HG03432 (cell line): ENCODE results near the gene SCN7A.
A peak's percentile ranks its signal among the peaks of the same experiment; 100 is the strongest.
"Not testable (repeated sequence)": the region's sequence is repeated elsewhere in the genome, so short reads cannot be mapped to it uniquely, and the experiment has no call there.

Experiments used
- ATAC-seq: cut with Tn5 transposase; IDR thresholded peaks from one replicate; pipeline ENCODE4 v1.9.1; 2021; ENCODE audit warnings: mild to moderate bottlenecking, moderate library complexity; ENCODE audit not compliant: unreplicated experiment

Gene SCN7A

DNA sequence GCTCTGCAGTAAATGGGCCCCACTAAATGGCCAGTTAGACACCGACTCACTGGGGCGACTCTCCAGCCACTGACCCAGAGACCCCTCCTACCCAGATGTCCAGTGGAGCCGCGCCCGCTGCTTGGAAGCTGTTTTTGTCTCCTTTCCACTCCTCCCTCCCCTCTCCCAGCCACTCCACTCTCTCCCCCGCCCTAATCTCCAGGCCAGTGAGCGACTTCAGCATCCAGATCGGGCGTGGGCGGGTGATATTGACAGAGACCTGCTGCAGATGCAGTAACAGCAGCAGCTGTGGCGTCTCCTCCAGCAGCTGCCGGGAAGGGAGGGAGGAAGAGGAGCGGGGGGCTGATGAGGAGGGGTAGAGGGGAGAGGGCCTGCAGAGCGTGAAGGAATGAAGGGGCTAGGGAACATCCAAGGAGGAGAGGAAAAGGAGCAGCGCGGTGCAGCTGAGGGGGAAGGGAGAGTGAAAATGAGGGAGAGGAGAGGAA is at the start of gene SCN7A:
TSS of gene SCN7A (minus strand) at position 110 of the 485 bp plus-strand sequence. CDS start 16,553 bp downstream, outside the sequence.
- no peak for ATAC-seq

DNA sequence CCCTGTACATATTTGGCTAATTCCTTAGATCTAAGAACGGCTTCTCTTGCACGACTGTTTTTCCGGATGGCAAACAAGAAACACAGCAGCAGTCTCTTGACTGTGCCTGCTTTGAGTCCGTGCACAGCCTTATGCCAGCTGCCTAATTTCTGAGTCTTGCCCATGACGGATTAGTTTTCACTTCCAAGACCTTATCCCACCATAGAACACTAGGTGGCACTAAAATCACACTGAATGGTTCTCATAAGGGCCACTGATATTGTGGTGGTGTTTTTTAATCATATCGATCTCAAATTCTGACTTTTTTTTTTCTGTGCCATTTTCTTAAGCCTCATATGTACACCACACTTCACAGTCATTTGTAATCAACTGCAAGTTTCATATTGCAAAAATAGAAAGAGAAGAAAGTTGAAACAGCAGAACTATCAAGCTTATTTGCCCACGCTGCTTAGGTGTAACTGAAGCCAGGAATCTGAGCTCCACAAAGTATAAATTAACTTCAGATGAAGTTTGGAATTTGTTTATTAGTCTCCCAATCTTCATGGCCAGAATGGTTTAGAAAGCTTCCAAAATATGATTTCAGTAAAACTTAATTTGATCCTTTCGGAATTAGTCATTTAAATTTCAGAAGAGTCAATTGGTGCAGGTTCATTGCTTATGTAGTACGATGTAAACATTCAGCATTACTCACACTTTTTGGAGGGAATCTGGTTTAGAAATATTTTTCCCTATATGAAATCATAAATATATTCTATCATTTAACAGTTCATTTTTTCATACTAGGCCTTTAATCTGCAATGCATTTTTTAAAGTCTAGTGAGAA is 45.5 kb upstream of the SCN7A start:
- peak; percentile 97 for ATAC-seq

DNA sequence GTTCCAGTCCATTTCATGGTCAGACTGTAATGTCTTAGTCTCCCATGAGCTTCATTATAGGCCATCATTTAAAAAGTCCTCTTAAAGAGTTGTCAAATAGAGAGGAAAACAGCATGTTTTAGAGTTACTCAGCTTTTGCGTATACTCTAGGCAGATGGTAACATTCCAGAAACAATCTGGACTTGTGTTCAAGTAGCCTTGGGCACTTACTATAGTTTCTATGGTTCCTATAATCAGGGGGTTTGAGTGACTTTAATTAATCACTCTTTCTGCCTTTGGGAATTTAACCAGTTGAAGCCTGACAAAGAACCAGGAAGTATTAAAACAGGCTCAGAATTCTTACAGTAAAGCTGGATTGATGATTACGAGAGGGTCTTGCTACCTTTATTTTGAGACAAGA is 42.1 kb upstream of the SCN7A start:
- no peak for ATAC-seq

DNA sequence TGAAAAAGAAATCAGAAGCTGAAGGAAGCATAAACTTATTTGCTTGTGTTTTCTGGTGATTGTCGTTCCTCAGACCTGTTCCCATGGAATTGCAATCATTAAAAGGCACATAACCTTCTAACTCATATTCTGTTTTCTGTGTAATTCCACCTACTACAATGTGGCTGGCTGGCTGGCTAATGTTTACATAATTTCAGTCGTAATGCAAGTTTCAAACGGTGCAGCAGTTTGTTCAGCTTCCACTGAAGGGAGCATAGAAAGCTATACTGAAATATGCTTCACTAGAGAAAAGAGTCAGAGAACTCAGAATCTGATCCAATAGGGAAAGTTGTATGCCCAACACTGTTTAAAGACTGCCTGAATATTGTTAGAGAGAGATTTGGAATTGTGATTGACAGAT is 27.1 kb upstream of the SCN7A start:
- no peak for ATAC-seq

DNA sequence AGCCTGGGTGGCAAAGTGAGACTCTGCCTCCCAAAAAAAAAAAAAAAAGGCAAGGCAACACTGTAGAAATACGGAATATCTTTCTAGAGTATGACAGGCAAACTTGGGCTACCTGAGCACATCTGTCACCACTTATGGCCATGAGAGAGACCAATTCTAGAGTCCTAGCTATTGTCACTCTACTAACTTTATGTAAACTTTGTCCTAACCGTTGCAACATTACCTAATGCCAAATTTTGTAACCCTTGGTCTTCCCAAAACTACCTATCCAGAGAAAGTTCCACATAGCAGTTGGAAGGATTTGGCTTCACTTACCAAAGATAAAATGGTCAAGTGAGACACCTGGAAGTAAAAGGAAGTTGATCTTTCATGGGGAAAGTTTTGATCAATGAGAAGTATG is 26.6 kb upstream of the SCN7A start:
- ATAC-seq, result no peak

DNA sequence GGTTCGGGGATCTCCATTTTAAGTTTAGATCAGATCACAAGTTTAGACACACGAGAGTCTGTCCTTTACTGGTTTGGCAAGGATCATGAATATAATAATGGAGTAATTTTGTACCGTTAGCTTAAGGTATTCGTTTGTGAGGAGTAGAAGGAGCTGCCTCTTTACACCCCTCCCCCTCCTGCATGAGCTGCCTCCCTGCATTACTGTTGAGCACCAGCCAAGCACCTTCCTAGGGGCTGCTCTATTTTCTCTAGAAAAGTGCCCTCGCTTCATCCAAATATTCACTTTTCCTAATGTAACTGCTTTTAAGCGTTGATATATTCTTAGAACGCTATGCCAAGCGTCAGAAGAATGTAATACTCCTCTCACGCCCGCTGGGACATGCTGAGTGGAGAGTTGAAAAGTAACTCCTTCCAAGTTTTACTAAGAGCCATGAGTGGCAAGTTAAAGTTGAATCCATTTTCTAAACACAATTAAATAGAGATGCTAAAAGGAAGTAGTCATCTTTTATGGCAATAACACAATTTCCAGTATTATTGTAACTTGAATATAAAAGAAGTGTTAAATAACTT is 25.4 kb upstream of the SCN7A start:
- no peak for ATAC-seq

DNA sequence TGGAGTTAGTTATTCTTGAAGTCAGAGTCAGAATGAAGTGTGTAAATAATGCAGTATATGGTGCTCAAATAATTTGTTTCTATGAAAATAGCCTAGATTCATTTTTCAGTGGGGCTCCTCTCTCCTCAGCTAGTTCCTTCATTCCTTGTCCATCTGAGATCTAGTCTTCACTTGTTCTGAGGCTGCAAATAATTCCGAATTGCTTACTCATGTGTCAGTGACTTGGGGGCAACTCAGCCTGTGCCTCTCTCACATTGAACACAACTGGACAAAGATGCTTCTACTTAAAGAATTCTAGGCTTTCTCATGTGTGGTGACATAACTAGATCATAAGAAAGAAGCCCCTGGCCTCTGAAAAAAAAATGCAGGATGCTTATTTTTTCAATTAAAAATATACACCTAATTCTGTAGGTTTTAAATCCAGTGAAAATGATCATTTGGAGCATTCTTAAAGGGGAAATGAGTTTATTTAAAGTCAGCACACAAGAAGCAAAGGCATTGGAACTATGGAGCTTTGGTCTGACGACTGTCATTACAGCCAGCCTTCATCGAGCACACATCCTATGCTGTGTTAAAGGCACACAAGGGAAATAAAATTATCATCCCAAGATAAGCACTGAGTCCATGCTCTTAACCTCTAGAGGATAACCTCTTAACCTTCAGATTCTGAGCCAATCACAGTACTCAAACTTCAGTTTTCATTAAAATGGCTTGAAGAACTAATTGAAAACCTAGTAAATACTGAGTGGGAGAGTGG is 24.8 kb upstream of the SCN7A start:
- no peak for ATAC-seq

DNA sequence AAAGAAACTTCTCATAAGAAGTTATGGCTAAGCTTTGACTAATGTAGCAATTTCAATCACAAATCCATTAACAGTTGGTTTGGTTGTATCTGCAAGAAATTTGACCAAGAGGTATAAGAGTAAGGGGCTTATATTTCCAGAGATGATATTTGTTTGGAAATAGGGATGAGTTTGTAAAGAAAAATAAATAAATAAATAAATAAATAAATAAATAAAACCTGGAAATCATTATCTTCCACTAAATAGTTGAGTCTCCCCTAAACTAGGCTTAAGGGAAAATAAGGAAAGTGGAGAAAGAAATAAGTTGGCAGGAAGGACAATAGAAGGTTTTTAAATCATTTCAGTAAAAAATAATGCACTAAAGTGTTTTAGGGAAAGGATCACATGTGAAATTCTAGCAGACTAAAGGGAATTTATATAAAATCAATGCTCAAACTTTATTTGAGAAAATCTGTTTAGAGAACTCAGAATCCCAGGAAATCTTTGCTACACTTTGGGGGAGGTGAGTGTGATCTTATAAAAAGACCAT is 23.5 kb upstream of the SCN7A start:
- no peak for ATAC-seq

DNA sequence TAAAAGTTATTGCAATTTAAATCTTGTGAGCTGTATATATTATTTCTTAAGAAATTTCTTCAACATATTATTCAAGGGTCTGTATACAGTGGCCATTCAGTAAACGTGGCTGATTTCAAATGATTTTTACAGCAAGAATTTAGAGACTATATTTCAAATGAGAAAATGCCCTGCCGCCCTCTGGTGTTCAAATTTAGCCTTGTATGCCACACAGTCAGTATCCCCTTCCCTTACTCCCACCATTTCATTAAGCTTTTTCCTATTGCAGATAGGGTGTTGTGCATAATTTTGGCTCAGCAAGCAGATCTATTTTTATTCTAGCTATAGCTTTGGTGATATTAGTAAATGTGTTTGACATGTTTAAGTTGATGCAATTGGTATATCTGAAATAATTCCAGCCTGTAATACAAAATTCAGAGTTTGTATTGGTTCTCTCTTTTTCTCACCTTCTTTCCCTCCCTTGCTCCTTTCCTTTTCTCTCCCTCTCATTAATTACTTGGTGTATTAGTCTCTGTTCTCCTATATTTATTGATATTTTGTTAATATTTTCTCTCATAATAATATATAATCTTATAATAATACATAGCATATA is 22.8 kb upstream of the SCN7A start:
- ATAC-seq, result no peak

DNA sequence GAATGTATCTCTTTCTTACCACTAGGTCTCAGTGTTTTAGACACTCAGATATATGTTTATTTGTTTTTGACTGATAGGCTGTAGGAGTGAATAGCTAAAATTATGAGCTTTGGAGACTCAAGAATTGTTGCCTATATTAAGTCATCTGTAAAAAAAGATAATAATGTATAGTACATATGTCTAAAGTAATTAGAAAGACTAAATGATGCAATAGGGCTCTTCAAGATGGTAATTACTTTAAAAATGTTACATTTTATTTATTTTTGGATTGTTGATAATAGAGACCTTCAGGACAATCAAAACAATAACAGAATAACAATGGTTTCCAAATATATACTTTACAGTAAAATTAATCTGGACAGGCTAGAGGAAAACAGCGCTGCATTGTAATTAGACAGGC is 19.9 kb upstream of the SCN7A start:
- no peak for ATAC-seq

DNA sequence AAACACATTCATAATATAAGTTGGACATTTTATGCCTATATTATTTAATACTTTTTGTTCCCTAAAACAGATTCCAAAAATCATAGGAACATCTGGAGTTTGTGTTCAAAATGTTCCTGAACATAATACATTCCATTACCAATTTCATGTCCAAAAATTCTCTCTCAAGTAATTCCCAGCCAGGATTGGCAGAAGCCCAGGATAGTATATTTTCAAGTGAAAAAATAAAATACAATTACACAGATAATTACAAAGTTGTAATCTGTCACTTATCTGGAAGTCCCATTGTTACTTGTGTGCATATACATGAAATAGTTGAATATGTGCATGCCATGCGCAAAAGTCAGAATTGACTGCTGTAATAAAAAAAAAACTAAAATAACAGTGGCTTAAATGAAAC is 5.2 kb upstream of the SCN7A start:
- no peak for ATAC-seq

DNA sequence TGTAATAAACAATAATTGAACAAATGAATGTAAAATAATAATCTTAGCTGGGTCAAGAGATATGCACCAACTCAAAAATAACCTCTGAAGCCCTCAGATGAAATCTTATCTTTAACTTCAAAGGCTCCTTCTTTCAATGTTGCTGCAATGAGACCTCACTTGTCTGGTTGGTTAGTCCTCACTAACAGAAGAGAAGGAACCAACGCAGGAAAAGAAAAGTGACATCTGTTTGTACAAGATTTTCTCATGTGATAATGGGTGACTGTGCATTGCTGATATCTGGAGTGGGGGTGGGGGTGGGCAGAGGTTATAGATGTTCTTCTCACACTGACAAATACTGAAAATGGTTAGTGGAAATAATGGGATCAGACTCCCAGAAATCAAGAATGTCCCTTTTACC is 2.6 kb downstream of the SCN7A start:
- ATAC-seq, result no peak

DNA sequence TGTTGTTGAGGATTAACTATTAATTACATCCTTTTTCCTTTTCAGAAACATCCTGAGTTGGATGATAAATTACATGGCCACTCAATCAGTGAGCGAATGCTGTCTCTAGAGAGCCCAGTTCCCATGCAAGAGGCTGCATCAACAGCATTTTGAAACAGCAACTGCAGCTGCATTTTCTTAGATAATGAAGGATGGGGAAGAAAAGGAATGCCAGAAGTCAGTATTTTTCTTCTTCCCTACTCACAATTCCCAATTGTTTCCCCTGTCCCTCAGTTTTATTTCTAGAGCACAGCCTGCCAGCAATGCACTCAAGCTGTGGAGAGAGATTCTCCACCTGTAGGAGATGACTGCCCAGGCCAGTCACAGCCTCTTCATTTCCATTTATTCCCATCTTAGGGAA is 6.9 kb downstream of the SCN7A start:
- ATAC-seq, result no peak

DNA sequence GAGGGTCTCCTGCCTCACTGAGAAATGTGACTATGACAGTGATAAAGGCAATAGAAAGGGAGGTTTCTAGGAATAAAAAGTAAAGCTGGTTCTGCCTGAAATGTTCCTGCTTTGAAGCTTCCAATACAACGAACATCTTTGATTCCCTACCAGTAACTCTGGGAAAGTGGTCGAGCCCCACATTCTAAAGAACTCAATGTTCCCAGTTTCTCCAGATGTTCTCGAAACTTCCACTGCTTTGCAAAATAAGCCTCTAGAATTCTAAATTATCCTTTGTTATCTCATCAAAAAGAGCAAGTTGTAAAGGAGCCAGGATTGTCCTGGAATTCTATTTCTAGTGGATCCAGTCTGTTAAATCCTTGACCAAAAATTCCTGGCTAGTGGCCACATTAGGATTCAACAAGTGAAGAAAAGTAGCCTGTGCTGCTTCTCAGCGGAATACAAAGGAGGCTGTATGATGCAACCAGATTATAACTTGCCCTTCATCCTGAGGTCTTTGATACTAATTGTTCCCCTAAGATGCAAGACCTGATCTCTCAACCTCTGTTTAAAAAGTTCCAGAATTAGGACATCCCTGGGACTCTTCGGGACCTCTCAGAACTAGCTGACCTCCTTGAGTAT is 8.4 kb downstream of the SCN7A start:
- ATAC-seq, result no peak

DNA sequence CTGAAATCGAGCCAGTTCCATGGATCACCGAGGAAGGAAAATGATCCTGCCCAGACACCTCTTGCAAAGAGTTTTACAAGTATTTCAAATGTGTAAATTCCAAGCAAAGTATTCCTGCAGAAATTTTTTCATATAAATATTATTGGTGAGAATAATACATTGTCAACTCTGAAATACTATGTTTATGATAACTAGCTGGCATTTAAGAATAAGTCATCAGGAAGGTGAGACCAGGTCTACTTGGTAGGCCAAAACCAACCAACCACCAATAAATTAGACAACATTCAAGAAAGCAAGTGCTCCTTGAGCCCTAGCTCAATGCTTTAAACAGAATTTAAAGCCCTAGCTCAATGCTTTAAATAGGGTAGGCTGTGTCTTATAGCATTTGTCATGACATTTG is 21.7 kb downstream of the SCN7A start:
- no peak for ATAC-seq

DNA sequence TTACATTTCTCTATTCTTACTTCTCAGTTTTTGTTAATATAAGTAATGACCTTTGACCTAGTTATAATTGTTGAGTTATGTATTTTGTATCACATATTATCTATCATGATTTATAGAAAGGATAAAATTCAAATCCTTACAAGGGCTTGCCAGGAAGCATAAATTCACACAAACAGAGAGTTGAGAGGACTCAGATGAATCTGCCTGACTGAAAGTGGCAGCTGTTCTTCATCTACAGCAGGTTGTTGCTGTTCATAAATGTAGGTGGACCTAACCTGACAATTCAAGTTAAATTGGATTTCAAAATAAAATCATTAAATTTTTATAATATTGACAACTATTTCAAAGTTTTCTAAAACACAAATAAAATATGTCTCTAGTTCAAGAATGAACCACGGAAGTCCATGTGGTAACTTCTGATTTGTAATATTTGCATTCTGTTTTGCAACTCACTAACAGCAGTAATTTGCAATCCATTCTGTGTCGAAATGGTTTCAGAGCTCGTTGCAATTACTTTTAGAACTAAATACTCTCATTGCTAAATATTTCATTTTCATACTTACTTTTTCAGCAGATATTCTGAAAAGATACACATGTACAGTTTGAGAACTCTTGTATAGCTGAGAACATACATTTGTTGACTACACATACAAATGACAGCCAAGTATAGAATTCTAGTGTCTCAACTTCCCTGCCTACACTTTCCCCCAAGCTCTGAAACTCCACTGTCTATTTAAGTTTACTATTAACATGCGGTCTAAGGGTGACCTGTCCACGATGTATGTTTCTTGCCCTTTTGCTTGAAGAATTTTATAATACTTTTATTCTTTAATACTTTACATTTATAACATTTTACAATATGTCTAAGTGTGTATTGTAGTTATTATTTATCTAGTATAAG is 25.7 kb downstream of the SCN7A start:
- ATAC-seq, result no peak

DNA sequence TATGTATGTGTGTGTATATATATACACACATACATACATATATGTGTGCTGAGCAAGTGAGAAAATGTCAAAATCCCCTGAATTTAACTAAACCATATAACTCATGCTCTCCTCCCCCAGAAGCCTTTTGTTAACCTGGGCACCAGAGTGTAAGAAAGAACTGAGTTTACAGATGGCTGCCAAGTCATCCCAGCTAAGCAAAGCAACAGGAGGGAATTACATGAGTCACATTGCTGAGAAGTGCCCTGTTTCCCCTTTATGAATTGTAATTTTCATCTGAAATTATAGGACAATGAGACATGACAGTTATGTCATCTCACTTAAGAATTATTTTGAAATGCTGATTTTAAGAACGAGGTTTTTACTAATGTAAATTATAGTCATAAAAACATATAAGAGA is 29.9 kb downstream of the SCN7A start:
- ATAC-seq, result no peak

DNA sequence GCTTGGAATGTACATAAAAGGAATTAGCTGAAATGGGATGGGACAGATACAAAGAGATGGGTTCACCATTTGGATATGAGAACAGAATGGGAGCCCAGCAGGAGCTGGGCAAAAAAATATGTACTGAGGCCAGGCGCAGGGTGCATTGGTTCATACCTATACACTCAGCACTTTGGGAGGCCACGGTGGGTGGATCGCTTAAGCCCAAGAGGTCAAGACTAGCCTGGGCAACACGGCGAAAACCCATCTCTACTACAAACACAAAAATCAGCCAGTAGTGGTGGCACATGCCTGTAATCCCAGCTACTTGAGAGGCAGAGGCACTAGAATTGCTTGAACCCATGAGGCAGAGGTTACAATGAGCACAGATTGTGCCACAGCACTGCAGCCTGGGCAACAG is 30.4 kb downstream of the SCN7A start:
- no peak for ATAC-seq

DNA sequence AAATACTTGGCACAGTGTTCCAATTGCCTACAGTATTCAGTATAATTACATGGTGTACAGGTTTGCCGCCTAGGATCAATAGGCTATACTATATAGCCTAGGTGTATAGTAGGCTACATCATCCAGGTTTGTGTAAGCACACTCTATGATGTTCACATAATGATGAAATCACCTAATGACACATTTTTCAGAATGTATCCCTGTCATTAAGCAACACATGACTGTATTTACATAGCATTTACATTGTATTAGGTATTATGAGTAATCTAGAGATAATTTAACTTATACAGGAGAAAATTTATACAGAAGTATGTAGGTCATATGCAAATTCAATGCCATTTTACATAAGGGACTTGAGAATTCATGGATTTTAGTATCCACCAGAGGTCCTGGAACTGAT is 35.4 kb downstream of the SCN7A start:
- no peak for ATAC-seq

DNA sequence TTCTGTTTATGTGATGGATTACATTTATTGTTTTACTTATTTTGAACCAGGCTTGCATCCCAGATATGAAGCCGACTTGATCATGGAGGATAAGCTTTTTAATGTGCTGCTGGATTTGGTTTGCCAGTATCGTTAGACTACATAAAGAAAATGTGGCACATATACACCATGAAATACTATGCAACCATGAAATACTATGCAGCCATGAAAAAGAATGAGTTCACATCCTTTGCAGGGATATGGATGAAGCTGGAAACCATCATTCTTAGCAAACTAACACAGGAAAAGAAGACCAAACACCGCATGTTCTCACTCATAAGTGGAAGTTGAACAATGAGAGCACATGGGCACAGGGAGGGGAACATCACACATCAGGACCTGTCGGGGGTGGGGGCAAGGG is 38.2 kb downstream of the SCN7A start:
- not testable (repeated sequence) for ATAC-seq
